NCI-H1694 treated with DMSO at 0.1 percent for 48 hours (cell line): ENCODE results near the gene ZFPM1.

Experiments used
- DNase-seq: peaks from one replicate; lab custom pipeline; 2025; lab: John Stamatoyannopoulos, UW

Gene ZFPM1

GRCh38 chr16:88434353-88434690 is 18.8 kb upstream of the ZFPM1 start:
- no peak for DNase-seq

GRCh38 chr16:88434746-88435145 is 18.3 kb upstream of the ZFPM1 start:
- no peak for DNase-seq

GRCh38 chr16:88435437-88436355 is 17.4 kb upstream of the ZFPM1 start:
- DNase-seq = no peak

GRCh38 chr16:88436796-88437195 is 16.3 kb upstream of the ZFPM1 start:
- no peak for DNase-seq

- peak; percentile 9 for DNase-seq
Measured at GRCh38 chr16:88437367-88437964, 15.6 kb upstream of the ZFPM1 start.

- DNase-seq = no peak
Measured at GRCh38 chr16:88438084-88438870, 14.8 kb upstream of the ZFPM1 start.

GRCh38 chr16:88439016-88439415 is 14.1 kb upstream of the ZFPM1 start:
- no peak for DNase-seq

GRCh38 chr16:88439706-88440105 is 13.4 kb upstream of the ZFPM1 start:
- DNase-seq = no peak

- DNase-seq = no peak
Measured at GRCh38 chr16:88440111-88440510, 13.0 kb upstream of the ZFPM1 start.

- no peak for DNase-seq
Measured at GRCh38 chr16:88440686-88441405, 12.2 kb upstream of the ZFPM1 start.

- DNase-seq = no peak
Measured at GRCh38 chr16:88441460-88441859, 11.6 kb upstream of the ZFPM1 start.

- DNase-seq = no peak
Measured at GRCh38 chr16:88442383-88442726, 10.7 kb upstream of the ZFPM1 start.

- DNase-seq = no peak
Measured at GRCh38 chr16:88442727-88443576, 10.1 kb upstream of the ZFPM1 start.

GRCh38 chr16:88444826-88445582 is 8.1 kb upstream of the ZFPM1 start:
- no peak for DNase-seq

- no peak for DNase-seq
Measured at GRCh38 chr16:88445583-88445960, 7.5 kb upstream of the ZFPM1 start.

GRCh38 chr16:88446061-88446460 is 7.0 kb upstream of the ZFPM1 start:
- DNase-seq = no peak

- no peak for DNase-seq
Measured at GRCh38 chr16:88446736-88447135, 6.3 kb upstream of the ZFPM1 start.

- no peak for DNase-seq
Measured at GRCh38 chr16:88447881-88448280, 5.2 kb upstream of the ZFPM1 start.

- DNase-seq = no peak
Measured at GRCh38 chr16:88448461-88449266, 4.4 kb upstream of the ZFPM1 start.

- DNase-seq = no peak
Measured at GRCh38 chr16:88449267-88449561, 3.9 kb upstream of the ZFPM1 start.
